ENCODE measurements around the gene TECTB.

TECTB gene

GRCh38 chr10:112278871-112279270 is 4.3 kb upstream of the TECTB start:
- no peak overlapping the region for H2AFZ ChIP-seq (ENCODE audit: low read depth)

GRCh38 chr10:112279433-112279832 is 3.8 kb upstream of the TECTB start:
- no peaks in the 10 kb centered on the region for H3K4me1 ChIP-seq (ENCODE audit: low read depth, poor library complexity, severe bottlenecking)
- H3K79me2 ChIP-seq (ENCODE audit: insufficient read depth, low read depth) = no peaks in the 10 kb centered on the region
- TF ChIP-seq CTCF (conservative IDR thresholded peaks at IDR 0.05; ENCODE audit: low read depth, low read length) = no peak
- H2AFZ ChIP-seq (ENCODE audit: low read depth) = no peak overlapping the region
- no peaks in the 10 kb centered on the region for H3K36me3 ChIP-seq (ENCODE audit: insufficient read depth)
- no peaks in the 10 kb centered on the region for H3K27me3 ChIP-seq (ENCODE audit: insufficient read depth, low read depth)
- no peak overlapping the region for H3K27ac ChIP-seq
- no peak overlapping the region for H3K9ac ChIP-seq
- H3K4me2 ChIP-seq = no peak overlapping the region
- H4K20me1 ChIP-seq (ENCODE audit: insufficient read depth) = no peaks in the 10 kb centered on the region
- H3K4me3 ChIP-seq (IDR thresholded peaks at IDR 0.05; ENCODE audit: insufficient read depth, low read depth, low read length) = no peak overlapping the region

More at GRCh38 chr10:112278871-112279270, 4.3 kb upstream of the TECTB start:
- no peak for TF ChIP-seq CTCF (conservative IDR thresholded peaks at IDR 0.05; ENCODE audit: low read depth, low read length)
- H3K4me3 ChIP-seq (IDR thresholded peaks at IDR 0.05; ENCODE audit: insufficient read depth, low read depth, low read length) = no peak overlapping the region
- no peak overlapping the region for H3K27ac ChIP-seq
- no peak overlapping the region for H3K4me2 ChIP-seq
- H3K9ac ChIP-seq = no peak overlapping the region
- no peaks in the 10 kb centered on the region for H3K79me2 ChIP-seq (ENCODE audit: insufficient read depth, low read depth)
- no peaks in the 10 kb centered on the region for H4K20me1 ChIP-seq (ENCODE audit: insufficient read depth)
- H3K4me1 ChIP-seq (ENCODE audit: low read depth, poor library complexity, severe bottlenecking) = no peaks in the 10 kb centered on the region
- H3K36me3 ChIP-seq (ENCODE audit: insufficient read depth) = no peaks in the 10 kb centered on the region
- H3K27me3 ChIP-seq (ENCODE audit: insufficient read depth, low read depth) = no peaks in the 10 kb centered on the region

GRCh38 chr10:112280205-112280921 is 2.8 kb upstream of the TECTB start:
- H3K9ac ChIP-seq = no peak overlapping the region
- H3K4me3 ChIP-seq (IDR thresholded peaks at IDR 0.05; ENCODE audit: insufficient read depth, low read depth, low read length) = no peak overlapping the region
- no peak overlapping the region for H3K4me2 ChIP-seq
- no peaks in the 10 kb centered on the region for H4K20me1 ChIP-seq (ENCODE audit: insufficient read depth)
- no peaks in the 10 kb centered on the region for H3K4me1 ChIP-seq (ENCODE audit: low read depth, poor library complexity, severe bottlenecking)
- H3K36me3 ChIP-seq (ENCODE audit: insufficient read depth) = no peaks in the 10 kb centered on the region
- no peak overlapping the region for H2AFZ ChIP-seq (ENCODE audit: low read depth)
- H3K27me3 ChIP-seq (ENCODE audit: insufficient read depth, low read depth) = no peaks in the 10 kb centered on the region
- H3K27ac ChIP-seq = no peak overlapping the region
- TF ChIP-seq CTCF (conservative IDR thresholded peaks at IDR 0.05; ENCODE audit: low read depth, low read length) = no peak
- H3K79me2 ChIP-seq (ENCODE audit: insufficient read depth, low read depth) = no peaks in the 10 kb centered on the region

- Histone ChIP-seq H3K27ac (no peak overlapping the region), H3K4me1 (ENCODE audit: low read depth, poor library complexity, severe bottlenecking) (no peaks in the 10 kb centered on the region), H4K20me1 (ENCODE audit: insufficient read depth) (no peaks in the 10 kb centered on the region), H3K36me3 (ENCODE audit: insufficient read depth) (no peaks in the 10 kb centered on the region), H3K4me3 (IDR thresholded peaks at IDR 0.05; ENCODE audit: insufficient read depth, low read depth, low read length) (no peak overlapping the region), H3K9ac (no peak overlapping the region), H2AFZ (ENCODE audit: low read depth) (no peak overlapping the region), H3K4me2 (no peak overlapping the region), H3K27me3 (ENCODE audit: insufficient read depth, low read depth) (no peaks in the 10 kb centered on the region), H3K79me2 (ENCODE audit: insufficient read depth, low read depth) (no peaks in the 10 kb centered on the region)
- no peak for TF ChIP-seq CTCF (conservative IDR thresholded peaks at IDR 0.05; ENCODE audit: low read depth, low read length)
Observed at GRCh38 chr10:112282086-112282485, 1.1 kb upstream of the TECTB start.
